SU-DHL-6 (cell line): ENCODE results near the gene INSR.

Source experiments
- CTCF ChIP-seq: fragments of 200-600 bp; sonication (generic); IDR thresholded peaks from one replicate; pipeline ENCODE4 v1.5.1; 2017; ENCODE audit warnings: antibody characterized with exemption, mild to moderate bottlenecking, low read length, moderate library complexity; ENCODE audit not compliant: insufficient read depth, poor library complexity, severe bottlenecking
- EZH2phosphoT487 ChIP-seq: fragments of 200-600 bp; sonication (generic), shearing (Covaris generic); conservative IDR thresholded peaks from 2 replicates; pipeline ENCODE4 v1.6.1; 2018; ENCODE audit warnings: mild to moderate bottlenecking, antibody characterized with exemption, low read length, moderate library complexity, mixed read lengths

GRCh38 chr19:7294558-7295212 is 471 bp upstream of the INSR start:
- peak; percentile 46 for TF ChIP-seq CTCF
- no peak for TF ChIP-seq EZH2phosphoT487
